Activated CD8-positive, alpha-beta memory T cell treated with anti-CD3 and anti-CD28 coated beads, Interleukin-2, amount 50 U/mL, for 4 hours (primary cell): ENCODE measurements around the gene POLR2C.

Source experiments
- DNase-seq: peaks from one replicate; pipeline ENCODE4 v3.0.0-alpha.2; 2020

Gene POLR2C

DNA sequence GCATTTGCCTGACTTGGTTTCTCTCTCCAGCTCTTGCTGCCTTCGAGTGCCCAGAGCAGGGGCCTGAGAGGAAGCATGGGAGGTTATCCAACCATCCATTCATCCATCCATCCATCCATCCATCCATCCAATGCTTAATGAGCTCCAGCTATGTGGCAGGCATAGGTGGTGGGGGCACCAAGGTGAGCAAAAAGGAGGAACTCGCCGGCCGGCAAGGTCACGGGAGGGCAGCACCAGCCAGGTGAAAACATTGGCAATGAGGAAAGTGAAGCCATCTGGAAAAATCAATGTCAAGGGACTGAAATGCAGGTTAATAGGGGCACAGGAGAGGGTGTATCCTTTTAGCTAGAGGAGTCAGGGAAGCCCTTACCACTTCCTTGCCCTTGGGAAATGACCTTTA, 42.0 kb downstream of the POLR2C start:
- no peak for DNase-seq

DNA sequence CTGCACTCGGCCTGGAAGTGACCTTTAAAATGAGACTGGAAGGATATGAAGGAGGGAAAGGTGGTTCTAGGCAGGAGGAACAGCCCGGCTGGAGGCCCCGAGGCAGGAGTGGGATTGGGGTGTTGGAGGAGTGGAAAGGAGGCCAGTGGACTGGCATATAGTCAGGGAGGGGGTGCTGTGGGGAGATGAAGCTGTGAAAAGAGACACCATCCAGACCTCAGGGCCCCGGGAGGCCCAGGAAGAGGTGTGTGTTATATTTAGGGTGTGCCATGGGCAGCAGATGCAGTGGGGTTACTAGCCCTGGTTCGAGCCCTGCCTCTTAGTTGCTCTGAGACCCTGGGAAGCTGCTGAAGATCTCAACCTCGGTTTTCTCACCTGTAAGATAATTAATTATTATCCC, 42.7 kb downstream of the POLR2C start:
- no peak for DNase-seq

DNA sequence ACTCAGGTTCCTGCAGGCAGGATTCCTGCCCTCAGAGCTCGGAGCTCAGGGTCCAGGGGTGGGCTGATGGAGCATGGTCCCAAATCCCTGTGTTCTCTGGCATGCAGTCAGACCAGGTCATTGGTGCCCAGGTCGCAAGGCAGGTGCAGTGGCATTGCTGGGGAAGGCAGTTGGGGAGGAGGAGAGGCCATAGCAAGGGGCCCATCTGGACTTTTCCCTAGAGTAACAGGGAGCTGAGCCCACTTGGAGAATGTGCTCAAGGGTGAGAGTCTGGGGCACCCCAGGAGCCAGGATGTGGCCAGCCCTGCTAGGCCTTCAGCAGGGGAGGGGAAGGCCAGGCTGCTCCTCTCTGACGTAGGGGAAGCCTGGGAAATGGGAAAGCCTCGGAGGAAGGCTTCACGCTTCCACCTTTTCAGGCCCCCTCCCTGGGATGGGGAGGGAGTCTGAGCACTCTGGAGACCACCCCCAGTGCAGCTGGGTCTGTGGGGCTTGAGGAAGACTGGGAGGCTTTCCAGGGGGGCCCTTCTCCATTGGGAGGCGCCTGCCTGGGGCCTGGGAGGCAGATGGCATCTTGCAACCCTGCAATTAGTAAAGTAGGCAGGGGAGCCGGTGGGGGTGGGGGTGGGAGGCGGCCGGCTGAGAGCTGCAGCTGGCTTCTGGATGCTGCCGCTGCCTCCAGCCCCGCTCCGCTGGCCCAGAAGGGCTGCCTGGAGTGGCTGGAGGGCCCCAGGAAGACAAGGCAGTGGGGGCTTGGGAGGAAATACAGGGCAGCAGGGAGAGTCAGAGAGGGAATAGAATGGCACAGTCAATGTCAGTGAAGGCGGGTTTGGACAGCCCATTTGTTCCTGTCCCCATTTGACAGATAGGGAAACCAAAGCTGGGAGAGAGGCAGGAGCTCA, 44.9 kb downstream of the POLR2C start:
- DNase-seq, result no peak

DNA sequence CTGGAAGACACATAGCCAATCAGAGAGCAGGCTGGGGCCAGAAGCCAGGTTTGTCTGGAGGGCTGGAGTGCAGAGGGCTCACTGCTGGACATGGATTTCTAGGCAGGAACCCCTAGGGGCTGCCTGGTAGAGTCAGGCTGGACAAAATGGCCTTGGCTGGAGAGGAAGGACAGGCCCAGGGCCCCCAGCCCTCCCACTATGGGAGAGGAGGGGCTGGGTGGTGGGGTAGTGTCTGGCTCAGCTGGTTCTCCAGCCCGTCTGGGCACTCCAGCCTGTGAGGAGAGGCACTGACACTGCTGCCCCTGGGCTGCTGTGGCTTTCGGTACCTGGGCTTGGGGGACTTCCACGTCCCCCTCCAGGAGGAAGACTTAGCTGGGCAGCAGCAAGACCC, 45.6 kb downstream of the POLR2C start:
- no peak for DNase-seq

DNA sequence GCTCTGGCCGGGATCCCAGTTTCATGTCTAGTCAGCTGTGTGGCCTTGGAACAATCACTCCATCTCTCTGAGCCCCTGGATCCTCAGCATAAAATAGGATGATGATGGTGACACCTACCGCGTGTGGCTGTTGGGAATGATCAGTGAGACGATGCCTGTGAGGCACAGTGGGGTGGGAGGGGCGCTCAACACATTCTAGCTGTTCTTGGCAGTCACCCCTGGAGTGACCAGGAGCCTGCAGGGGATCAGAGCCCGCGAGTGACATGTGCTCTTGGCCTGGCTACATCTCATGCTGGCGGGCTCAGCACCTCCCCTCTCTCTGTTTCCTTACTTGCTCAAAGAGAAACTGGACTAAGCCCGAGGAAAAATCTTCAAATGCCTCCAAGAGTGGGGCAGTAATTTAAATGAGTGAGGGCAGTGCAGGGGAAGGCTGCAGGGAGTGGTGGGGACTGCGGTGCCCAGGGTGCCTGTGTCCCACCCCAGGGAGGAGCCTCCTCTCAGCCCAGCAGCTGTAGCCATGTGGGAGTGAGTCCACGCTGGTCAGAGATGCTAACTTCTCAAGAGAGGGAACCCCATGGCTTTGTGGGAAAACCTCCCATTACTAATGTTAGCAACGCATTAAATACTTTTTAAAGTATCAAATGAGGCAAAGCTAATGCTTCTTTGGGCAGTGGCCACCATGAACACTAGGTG, 46.9 kb downstream of the POLR2C start:
- DNase-seq, result no peak

DNA sequence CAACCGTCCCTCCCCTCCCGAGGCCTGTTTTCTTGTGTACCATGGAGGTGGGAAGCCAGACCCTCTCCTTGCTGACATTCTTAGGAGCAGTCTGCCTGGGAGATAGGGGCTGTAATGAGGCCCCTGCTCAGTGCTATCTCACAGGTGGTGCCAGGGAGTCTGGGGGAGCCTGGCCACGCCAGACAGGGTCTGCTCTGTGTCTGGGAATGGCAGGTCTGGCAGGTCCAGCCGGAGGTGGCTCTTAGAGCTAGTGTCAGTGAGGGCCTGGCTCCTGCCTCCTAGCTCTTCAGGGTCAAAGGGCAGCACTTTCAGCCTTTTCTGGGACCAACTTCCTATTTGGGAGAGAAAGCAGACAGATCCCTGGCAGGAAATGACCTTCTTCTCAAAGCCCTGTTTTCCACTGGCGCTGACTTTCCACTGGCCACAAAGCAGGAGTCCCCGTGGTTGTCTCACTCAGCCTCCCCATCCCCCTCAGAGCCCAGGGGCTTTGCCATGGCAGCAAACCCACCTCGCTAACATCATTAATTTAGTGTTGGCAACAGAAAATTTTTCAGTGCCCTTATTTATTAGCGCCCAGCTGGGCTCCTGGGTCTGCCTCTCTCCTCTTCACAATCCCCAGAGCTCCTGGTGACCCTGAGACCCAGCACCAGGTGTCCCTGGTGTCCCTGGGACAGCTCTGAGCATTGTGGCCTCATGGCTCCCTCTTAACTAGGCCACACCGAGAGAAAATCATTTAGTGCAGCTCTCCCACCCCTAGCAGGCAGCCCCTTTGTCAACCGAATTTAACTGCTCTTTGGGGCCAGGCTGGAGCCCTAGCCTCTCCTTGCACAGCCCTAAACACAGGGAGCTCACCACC, 47.8 kb downstream of the POLR2C start:
- DNase-seq, result no peak

DNA sequence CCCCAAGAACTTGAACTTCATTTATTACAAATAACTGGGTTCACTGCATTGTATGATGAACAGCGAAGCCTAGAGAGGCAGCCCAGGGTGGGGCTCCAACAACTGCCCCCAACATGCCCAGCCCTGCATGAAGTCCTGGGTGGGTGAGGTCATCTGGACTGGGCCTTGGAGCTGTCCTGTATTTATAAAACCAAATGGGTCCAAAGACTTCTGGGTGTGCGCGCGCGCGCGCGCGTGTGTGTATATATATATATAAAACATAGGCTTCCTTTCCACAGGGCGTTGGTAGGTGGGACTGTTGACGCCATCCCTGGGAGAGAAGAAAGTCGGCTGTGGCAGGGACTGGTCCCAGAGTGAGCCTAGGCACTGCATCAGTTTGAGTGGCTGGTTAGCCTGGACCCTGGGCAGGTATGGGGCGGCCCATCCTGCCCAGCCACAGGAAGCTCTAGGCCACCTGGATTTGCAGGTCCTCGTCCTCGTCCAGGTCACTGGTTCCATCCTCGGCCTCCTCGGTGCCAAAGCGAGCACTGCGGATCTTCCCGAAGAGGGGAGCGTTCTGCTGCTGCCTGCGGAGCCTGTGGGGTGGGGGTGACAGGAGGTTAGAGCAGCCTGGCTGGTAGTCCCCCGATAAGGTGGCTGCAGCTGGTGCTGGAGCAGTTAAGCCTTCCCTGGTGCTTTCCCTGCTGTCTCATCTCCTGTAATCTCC, 50.0 kb downstream of the POLR2C start:
- no peak for DNase-seq

DNA sequence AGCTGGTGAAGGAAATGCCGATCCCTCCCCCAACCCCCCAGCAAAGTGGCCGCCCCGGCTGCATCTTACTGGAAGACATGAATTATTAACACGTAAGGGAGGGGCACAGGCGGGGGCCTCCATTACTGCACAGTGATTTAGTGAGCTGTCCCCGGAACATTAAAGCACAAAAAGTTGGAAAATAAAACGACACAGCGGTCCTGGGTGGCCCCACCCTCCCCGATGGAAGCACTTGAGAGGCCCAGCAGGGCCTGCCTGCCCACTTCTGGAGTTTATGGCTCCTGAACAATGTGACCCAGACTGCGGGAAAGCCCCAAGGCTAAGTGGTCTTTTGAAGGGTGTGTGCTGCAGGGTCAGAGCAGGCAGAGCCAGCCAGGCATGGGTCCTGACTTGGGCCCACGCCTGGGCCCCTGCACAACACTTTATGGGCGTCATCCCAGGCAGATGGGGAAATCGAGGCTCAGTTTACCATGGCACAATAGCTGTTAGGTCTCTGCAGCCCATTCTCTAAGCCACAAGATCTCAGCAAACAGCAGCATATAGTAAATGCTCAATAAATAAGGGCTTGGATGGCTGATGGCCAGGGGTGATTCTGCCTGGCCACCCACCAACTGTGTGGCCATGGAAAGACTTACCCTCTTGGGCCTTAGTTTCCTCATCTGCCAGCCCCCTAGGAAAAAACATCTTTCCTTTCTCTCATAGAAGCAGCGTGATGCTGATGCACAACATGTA, 51.1 kb downstream of the POLR2C start:
- DNase-seq, result no peak

DNA sequence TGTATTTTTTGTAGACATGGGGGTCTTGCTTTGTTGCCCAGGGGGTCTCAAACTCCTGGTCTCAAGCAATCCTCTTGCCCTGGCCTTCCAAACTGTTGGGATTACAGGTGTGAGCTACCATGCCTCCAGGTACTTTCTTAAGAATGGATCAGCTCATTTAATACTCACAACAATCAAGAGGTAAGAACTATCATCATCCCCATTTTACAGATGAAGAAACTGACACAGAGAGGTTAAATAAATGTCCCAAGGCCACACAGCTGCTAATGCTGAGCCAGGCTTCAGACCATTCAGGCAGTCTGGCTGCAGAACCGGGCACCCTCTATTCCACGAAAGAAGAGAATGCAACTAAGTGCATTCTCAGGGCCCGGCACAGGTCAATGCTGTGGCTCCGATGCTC, 51.9 kb downstream of the POLR2C start:
- DNase-seq, result no peak

DNA sequence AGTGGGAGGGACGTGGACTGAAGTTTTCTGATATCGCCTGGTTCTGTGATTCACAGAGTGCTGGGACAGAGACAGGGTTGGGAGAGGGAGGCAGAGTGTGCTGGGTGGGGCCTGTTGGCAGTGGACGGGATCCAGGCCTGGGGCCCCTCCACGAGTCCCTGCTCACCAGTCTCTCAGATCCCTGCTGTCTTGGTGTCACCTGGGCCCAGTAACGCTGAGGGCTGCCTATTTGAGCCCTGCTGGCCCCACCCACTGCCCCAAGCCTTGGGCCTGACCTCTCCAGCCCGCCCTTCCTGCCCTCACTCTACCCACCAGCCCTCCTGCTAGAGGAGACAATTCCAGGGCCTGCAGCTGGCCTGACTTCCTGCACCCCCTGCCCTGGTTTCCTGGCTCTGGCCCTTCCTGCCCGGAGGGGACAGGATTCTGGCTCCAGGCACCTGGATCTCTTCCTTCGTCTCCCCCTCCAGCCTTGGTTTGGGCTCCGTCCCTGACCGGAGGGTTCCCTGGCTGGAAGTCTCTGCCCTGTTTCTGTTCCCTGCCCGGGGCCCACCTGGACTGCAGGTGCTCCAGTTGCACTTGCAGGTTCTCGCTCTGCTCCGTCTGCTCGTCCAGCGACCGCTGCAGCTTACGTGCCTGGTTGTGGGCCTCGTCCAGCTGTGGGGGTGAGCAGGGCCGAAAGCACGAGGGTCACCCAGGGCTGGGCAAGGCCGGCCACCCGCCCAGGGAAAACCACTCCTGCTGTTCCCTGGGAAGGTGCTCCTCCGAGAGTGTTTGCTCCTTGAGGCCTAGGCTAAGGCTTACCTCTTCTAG, 52.5 kb downstream of the POLR2C start:
- DNase-seq, result no peak

DNA sequence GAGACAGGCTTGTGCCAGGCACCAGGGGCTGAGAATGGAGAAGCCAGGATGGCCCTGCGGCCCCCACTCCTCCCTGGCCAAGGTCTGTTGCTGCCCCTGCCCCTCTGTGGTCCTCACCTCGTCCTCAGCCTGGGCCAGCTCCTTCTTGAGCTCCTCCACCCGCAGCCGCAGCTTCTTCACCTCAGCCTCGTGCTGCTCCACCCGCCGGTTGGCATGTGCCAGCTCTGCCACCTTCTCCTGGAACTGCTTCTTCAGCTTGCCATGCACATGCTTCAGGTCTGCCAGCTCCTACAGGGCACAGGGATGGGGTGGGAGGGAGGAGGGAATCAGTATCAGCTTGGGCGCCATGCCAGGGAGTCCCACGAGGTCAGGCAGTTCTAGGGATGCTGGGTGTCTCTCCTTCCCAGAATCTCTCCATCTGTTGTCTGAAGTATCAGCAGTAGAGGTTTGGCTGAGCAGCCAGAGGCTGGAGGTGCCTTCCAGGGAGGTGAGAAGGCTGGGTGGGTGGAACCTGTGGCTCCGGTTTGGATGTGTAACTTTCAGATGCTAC, 53.8 kb downstream of the POLR2C start:
- no peak for DNase-seq

DNA sequence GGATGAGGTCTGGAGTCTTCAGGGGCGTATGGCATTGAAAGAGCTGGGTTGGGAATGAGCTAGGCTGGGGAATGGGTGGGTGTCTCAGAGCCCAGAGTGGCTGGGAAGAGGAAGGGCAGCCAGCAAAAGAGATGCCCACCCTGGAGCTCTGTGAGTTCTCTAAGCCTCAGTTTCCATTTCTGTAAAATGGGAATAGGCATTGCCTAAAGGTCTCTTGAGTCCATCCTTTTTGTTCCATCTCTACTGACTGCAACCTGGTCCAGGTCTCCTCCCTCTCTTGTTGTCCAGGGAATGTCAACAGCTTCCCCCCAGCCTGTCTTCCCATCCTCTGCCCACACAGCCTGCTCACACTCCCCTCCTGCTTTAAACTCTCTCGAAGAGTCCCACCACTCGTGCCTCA, 54.3 kb downstream of the POLR2C start:
- no peak for DNase-seq

DNA sequence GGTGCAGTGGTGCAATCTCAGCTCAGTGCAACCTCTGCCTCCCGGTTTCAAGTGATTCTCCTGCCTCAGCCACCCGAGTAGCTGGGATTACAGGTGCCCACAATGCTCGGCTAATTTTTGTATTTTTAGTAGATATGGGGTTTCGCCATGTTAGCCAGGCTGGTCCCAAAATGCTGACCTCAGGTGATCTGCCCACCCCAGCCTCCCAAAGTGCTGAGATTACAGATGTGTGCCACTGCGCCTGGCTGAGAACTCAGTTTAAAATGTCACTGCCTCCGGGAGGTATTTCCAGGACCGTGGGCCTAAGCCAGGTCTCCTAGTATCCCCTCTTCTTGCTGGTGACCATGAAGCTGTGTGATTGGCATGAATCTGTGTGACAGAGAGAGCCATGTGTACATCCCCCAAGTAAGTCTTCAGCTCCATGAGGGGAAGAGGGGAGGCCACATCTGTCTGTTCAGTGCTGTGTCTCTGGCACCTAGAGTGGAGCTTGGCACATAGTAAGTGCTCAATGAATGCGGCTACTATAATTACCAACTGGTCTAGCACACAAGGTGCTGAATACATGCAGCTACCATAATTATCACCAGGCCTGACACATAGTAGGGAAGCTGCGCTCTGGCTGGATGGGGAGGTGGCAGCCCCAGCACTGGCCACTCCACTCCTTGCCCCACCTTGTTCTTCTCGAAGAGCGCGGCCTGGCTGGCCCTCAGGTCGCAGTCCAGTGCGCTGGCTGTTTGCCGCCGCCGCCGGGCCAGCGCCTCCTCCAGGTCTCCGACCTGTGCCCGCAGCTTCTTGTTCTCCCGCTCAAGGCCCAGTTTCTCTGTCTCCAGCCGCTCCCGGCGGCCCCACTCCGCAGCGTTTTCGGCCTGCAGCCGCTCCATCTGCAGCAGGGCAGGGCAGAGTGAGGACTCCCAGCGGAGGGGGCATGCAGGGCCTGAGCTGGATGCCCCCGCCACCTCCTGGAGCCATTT, 55.2 kb downstream of the POLR2C start:
- DNase-seq, result no peak

DNA sequence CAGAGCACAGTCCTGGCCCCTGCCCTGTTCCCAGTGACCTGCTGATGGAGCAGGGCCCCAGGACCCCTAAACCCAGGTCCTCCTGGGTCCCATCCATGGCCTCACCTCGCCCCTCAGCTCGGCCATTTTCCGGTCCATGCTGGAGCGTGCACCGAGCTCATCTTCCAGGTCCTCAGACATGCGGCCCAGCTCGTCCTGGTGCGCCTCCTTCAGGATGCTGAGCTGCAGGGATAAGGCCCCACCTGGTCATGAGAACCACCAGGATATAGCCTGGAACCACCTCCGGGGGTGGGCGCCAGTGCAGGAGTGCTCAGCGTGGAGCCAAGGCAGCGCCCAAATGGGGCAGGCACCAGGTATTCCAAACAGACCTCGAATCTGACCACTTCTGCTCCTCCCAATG, 56.0 kb downstream of the POLR2C start:
- no peak for DNase-seq

DNA sequence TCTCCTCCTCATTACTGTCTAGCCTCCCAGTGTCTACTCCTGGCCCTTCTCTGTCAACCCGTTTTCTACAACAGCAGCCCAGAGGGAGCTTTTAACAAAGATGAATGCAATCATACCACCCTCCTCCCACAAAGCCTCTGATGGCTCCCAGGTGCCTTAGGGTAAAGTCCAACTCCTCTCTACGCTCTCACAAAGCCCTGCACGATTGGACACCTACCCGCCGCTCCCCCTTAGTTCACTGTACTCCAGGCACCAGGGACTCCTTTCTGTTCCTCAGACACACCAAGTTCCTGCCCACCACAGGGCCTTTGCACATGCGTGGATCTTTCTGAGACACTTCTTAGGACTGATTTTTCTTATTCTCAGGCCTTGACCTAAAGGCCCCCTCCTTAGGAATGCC, 56.4 kb downstream of the POLR2C start:
- DNase-seq, result no peak

DNA sequence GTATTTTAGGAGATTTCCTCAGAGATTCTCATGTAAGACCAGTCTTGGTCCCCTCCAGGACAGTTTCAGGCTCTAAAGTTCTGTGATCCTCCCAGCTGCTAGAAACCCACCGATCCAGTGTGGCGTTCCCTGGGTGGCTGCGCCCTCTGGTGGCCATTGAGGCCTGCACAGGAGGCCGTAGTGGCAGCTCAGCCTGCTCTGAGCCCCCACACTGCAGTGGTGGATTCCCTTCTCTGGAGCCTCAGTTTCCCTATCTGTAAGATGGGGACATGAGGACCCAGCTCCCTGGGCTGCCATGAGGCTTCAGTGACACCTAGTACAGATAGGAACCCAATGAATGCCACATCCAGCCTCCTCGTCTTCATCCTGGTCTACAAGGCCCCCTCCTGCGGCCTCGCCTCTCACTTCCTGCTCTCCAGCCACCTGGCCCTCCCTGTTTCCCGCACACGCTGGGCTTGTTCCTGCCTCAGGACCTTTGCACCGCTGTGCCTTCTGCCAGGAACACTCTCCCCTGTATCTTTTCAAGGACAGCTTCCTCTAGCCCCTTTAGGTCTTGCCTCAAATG, 57.4 kb downstream of the POLR2C start:
- DNase-seq, result peak; percentile 86
